22Rv1 (cell line): ENCODE results near the gene SPAG8.

Experiments
- CTCF ChIP-seq: fragments of 450-650 bp; IDR thresholded peaks from 2 replicates; pipeline ENCODE4 v1.5.1; 2017; ENCODE audit warnings: mild to moderate bottlenecking
- ZFX ChIP-seq: fragments of 450-650 bp; IDR thresholded peaks from 2 replicates; pipeline ENCODE4 v1.6.1; 2017; ENCODE audit warnings: antibody characterized with exemption, borderline replicate concordance

- TF ChIP-seq CTCF (peak; percentile 78), ZFX (no peak)
Measured at GRCh38 chr9:35826071-35826701, 14.1 kb upstream of the SPAG8 start.
